NCI-H69 (cell line): Measurements from ENCODE around the gene LPCAT1.
"Not testable (repeated sequence)": the region's sequence is repeated elsewhere in the genome, so short reads cannot be mapped to it uniquely, and the experiment has no call there.

Source experiments
- DNase-seq: peaks from one replicate; lab custom pipeline; 2025; lab: John Stamatoyannopoulos, UW

The LPCAT1 gene

DNA sequence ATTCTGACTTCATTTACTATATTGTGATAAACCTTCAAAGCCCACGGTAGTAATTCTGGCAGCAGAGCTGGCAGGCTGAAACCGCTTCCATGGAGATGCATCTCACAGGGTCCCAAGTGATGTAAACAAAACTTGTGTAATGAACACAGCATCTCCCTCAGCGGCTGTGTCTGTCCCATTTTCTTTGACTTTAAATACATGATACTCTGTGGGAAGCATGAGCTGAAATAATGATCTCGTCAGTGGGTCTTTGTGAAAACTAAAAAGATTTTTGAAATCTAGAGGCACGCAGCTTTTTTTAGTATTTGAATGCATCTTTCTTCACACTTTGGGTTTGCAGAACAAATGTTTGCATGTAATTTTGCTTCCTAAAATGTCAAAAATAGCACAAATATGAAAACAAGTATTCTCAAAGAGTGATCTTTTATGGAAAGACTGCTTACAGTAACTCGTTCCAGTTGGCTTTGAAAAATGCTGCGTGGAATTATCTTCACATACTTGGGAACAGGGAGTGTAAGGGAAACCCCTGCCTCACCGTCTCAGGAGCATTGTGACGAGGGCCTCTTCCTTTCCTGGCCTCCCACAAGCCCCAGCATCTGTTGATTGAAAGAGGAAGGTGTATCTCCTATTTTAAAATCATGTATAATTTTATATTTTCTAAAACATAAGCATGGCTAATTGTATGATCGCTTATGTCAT lies 18.1 kb upstream of the LPCAT1 start:
- no peak for DNase-seq

GRCh38 chr5:1540831-1541701 lies 17.3 kb upstream of the LPCAT1 start:
- no peak for DNase-seq

DNA sequence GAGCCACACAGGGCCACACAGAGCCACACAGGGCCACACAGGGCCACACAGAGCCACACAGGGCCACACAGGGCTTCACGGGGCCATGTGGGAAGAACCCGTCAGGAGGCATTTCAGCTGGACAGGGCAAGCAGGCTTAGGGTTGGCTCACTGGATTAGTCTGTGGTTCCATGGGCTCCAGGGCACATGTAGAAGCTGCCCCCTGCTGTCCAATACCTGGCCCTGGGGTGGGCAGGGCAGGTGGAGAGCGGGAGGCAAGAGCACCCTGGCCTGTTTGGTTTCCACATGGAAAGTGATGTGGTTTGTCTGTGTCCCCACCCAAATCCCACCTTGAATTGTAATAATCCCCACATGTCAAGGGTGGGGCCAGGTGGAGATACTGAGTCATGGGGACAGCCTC lies 16.4 kb upstream of the LPCAT1 start:
- DNase-seq, result no peak

GRCh38 chr5:1539393-1540161 lies 15.8 kb upstream of the LPCAT1 start:
- DNase-seq, result not testable (repeated sequence)

GRCh38 chr5:1538741-1539392 lies 15.1 kb upstream of the LPCAT1 start:
- DNase-seq, result no peak

- DNase-seq, result no peak
These were observed 14.5 kb upstream of the LPCAT1 start for GRCh38 chr5:1538276-1538675.

GRCh38 chr5:1537603-1538154 lies 13.9 kb upstream of the LPCAT1 start:
- DNase-seq, result no peak

DNA sequence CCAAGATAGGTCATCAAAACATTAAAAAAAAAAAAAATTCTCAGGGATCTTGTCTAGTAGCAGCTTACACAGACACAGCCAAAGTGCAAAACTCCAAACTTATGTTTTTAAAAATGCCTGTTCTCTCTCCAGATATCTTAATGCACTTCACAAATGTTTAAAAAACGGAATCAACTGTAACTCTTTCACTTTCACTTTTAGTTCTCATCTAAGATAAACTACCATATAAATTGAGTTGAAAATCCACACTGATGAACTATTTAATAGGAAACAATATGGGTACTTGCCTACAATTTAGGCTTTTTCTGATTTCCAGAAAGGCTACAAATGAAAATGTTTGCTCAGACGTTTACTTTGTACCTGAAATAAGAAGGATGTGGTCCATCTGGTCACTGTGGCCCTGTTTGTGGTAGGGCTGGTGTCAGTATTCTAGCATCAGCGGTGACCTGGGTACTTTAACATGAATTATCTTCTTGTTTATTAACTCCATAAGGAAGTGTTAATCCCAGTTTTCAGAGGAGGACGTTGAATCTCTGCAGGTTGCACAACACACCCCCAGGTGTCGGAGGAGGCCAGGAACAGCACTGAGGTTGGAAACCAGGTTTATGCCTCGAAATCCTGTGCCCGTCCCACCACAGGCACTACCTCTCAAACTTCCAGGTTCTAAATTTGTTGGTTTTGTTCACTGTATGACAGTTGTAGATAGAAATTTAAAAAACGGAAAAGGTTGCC lies 13.3 kb upstream of the LPCAT1 start:
- no peak for DNase-seq

- no peak for DNase-seq
These were observed 12.6 kb upstream of the LPCAT1 start for GRCh38 chr5:1536322-1536845.

DNA sequence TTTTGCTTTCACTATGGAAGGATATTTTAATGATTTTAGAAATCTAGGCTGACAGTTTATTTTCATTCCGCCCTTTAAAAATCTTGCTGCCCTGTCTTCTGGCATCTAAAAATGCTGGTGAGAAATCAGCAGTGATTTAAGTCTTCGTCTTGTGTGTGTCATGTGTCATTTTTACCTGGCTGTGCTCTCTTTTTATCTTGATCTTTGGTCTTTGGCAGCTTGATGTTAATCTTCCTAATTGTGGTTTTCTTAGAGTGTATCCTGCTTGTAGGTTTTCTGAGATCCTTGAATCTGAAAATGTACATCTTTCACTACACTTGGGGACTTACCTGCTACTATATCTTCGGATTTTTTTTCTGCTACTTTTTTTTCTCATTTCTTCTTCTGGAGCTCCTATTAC lies 11.9 kb upstream of the LPCAT1 start:
- DNase-seq, result no peak

- DNase-seq, result no peak
These were observed 8.6 kb upstream of the LPCAT1 start for GRCh38 chr5:1532384-1532783.

- DNase-seq, result no peak
These were observed 5.7 kb upstream of the LPCAT1 start for GRCh38 chr5:1529498-1529897.

GRCh38 chr5:1527533-1528205 lies 3.9 kb upstream of the LPCAT1 start:
- no peak for DNase-seq

DNA sequence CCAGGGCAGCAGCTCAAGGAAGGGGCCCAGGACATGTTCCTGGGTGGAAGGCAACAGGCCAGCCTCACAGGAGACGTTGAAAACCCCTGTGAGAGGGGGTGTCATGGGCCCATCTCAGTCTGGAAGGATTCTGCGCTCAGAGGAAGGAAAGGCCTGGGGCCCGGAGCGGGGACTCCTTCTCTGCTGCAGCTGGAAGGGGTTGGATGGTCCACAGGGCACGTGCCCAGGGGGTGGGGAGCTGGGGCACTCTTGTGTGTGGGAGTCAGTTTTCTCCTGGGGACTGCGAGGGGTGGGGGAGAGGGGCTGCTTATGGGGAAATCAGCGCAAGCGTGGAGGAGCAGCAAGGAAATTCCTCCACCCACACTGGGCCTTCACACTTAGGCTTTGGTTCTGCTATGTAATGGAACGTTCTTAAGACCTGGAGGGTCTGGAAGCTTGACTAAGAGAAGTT lies 2.9 kb upstream of the LPCAT1 start:
- DNase-seq, result no peak

- DNase-seq, result no peak
These were observed 2.5 kb upstream of the LPCAT1 start for GRCh38 chr5:1526190-1526631.

- DNase-seq, result no peak
These were observed 1.9 kb upstream of the LPCAT1 start for GRCh38 chr5:1525624-1526189.

- DNase-seq, result no peak
These were observed 1.3 kb upstream of the LPCAT1 start for GRCh38 chr5:1524799-1525623.

DNA sequence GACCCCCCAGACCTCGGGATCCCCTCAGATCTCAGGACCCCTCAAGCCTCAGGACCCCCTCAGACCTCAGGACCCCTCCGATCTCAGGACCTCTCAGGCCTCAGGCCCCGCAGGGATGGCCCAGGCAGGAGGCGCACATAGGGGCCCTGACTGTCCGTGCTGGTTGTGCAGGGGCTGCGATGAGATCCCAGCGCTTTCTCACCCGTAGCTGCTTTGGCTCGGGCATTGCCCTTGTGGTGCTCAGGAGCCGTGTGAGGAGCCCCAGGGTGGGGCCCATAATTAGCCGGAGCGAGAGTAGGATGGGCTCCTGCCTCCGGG lies 680 bp upstream of the LPCAT1 start:
- no peak for DNase-seq

DNA sequence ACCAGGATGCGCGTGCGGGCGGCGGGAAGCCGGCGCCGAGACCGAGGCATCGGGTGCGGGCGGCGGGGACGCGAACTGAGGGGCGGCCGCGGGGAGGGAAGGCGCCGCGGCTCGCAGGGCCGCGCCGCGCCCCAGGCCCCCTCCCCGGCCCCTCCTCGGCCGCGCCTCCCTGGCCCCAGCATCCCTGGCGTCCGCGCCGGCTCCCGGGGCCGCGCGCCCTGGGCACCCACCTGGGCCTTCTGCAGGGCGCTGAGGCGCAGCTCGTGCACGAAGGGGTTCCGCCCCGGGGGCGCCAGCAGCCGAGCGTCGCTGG lies 324 bp downstream of the LPCAT1 start:
- DNase-seq, result peak; percentile 82
